NCI-H2107 treated with DMSO at 0.1 percent for 48 hours (cell line): ENCODE results near the gene NSFL1C.
A peak's percentile ranks its signal among the peaks of the same experiment; 100 is the strongest.

Experiments
- DNase-seq: peaks from one replicate; lab custom pipeline; 2025; ENCODE audit not compliant: unreplicated experiment; lab: John Stamatoyannopoulos, UW

Gene NSFL1C

GRCh38 chr20:1486566-1486965, 19.9 kb upstream of the NSFL1C start:
- DNase-seq, result no peak

- DNase-seq, result no peak
Observed at GRCh38 chr20:1484438-1485116, 17.9 kb upstream of the NSFL1C start.

- no peak for DNase-seq
Observed at GRCh38 chr20:1479831-1480595, 13.4 kb upstream of the NSFL1C start.

GRCh38 chr20:1478566-1478965, 11.9 kb upstream of the NSFL1C start:
- no peak for DNase-seq

- DNase-seq, result no peak
Observed at GRCh38 chr20:1477896-1478490, 11.3 kb upstream of the NSFL1C start.

- no peak for DNase-seq
Observed at GRCh38 chr20:1474817-1475603, 8.4 kb upstream of the NSFL1C start.

- no peak for DNase-seq
Observed at GRCh38 chr20:1474325-1474724, 7.7 kb upstream of the NSFL1C start.

- no peak for DNase-seq
Observed at GRCh38 chr20:1473246-1474220, 6.9 kb upstream of the NSFL1C start.

- DNase-seq, result no peak
Observed at GRCh38 chr20:1472556-1473245, 6.1 kb upstream of the NSFL1C start.

GRCh38 chr20:1471242-1471641, 4.6 kb upstream of the NSFL1C start:
- DNase-seq, result no peak

GRCh38 chr20:1469925-1470571, 3.4 kb upstream of the NSFL1C start:
- peak; percentile 69 for DNase-seq

- no peak for DNase-seq
Observed at GRCh38 chr20:1469306-1469905, 2.8 kb upstream of the NSFL1C start.

GRCh38 chr20:1468117-1468624, 1.5 kb upstream of the NSFL1C start:
- no peak for DNase-seq

GRCh38 chr20:1467355-1468116, 887 bp upstream of the NSFL1C start:
- DNase-seq, result no peak

- no peak for DNase-seq
Observed at GRCh38 chr20:1467082-1467354, 369 bp upstream of the NSFL1C start.

- DNase-seq, result no peak
Observed at GRCh38 chr20:1465470-1466210, 1.0 kb downstream of the NSFL1C start.

GRCh38 chr20:1463971-1464570, 2.6 kb downstream of the NSFL1C start:
- DNase-seq, result no peak
